MCF 10A (cell line): ENCODE data around the gene SPPL3. TPM values are rescaled to one million over a fixed set of nuclear protein-coding genes. Genes with fewer than 3 reads are reported as not detected.

Source experiments
- BruUV-seq: library from RNA; stranded (reverse); fragments of 400-500 nt; replicated peaks from 2 replicates; lab custom pipeline; 2021; lab: Mats Ljungman, UMichigan
- CTCF ChIA-PET: fragments of 300-600 bp; sonication (Branson Sonifier 250); formaldehyde crosslinking; extraction: SDS; loops from one replicate; lab custom pipeline; 2021; ENCODE audit warnings: antibody characterized with exemption, inconsistent platforms; lab: Yijun Ruan, JAX
- POLR2A ChIA-PET: fragments of 300-600, 350-650 bp; sonication (Branson Sonifier 250); formaldehyde crosslinking; extraction: SDS; loops from one replicate; lab custom pipeline; 2020; ENCODE audit warnings: antibody characterized with exemption, inconsistent platforms; lab: Yijun Ruan, JAX
- DNase-seq: peaks from one replicate; pipeline ENCODE4 v3.0.0-alpha.2; 2018; ENCODE audit not compliant: unreplicated experiment
- H3K27ac Mint-ChIP-seq: one replicate; pipeline ENCODE4 v1.8.0; 2022; ENCODE audit warnings: mild to moderate bottlenecking, low read depth, mixed read lengths; ENCODE audit not compliant: unreplicated experiment
- H3K27me3 Mint-ChIP-seq: one replicate; pipeline ENCODE4 v1.8.0; 2022; ENCODE audit warnings: mixed read lengths; ENCODE audit not compliant: insufficient read depth, unreplicated experiment
- H3K36me3 Mint-ChIP-seq: one replicate; pipeline ENCODE4 v1.8.0; 2022; ENCODE audit warnings: mild to moderate bottlenecking, moderate library complexity, mixed read lengths; ENCODE audit not compliant: insufficient read depth, unreplicated experiment
- H3K4me1 Mint-ChIP-seq: one replicate; pipeline ENCODE4 v1.8.0; 2022; ENCODE audit warnings: mixed read lengths; ENCODE audit not compliant: insufficient read depth, unreplicated experiment
- H3K4me3 Mint-ChIP-seq: one replicate; pipeline ENCODE4 v1.8.0; 2022; ENCODE audit warnings: mild to moderate bottlenecking, moderate library complexity, mixed read lengths; ENCODE audit not compliant: unreplicated experiment
- H3K9me3 Mint-ChIP-seq: one replicate; pipeline ENCODE4 v1.8.0; 2022; ENCODE audit warnings: mixed read lengths; ENCODE audit not compliant: unreplicated experiment
- CTCF ChIP-seq: fragments of 200-600 bp; IDR thresholded peaks from one replicate; pipeline ENCODE4 v1.8.0; 2022; ENCODE audit warnings: antibody characterized with exemption, mild to moderate bottlenecking; ENCODE audit not compliant: unreplicated experiment
- intact Hi-C: fragments of 100-400 bp; cut with micrococcal nuclease; formaldehyde crosslinking; loops from 2 replicates; pipeline ENCODE4 v1.14.1; 2022
- total RNA-seq: library from RNA; stranded (reverse); gene quantifications from 2 replicates; pipeline ENCODE4 v1.2.3, GENCODE V29; 2022

SPPL3 gene
- total RNA-seq, 1 experiment from 2014 or later: 32.6 TPM

GRCh38 chr12:120936197-120936596 lies 32.0 kb upstream of the SPPL3 start:
- Mint-ChIP-seq H3K4me3 (no peak overlapping the region), H3K36me3 (no peaks in the 10 kb centered on the region), H3K27me3 (no peaks in the 10 kb centered on the region), H3K4me1 (peaks cover 6% of the 10 kb centered on the region), H3K9me3 (no peaks in the 10 kb centered on the region), H3K27ac (no peak overlapping the region)
- POLR2A ChIA-PET: no interaction called here
- TF ChIP-seq CTCF: no peak
- no TSS peak for BruUV-seq
- no peak for DNase-seq
- intact Hi-C loops: no loop called here
- CTCF ChIA-PET: interaction anchor here (1.4 kb wide), 1 partner anchor 9 kb away, joined by 4 read pairs; no protein-coding TSS in a partner anchor

- no peak for DNase-seq
- no peak overlapping the region for H3K27ac Mint-ChIP-seq
- no peaks in the 10 kb centered on the region for H3K9me3 Mint-ChIP-seq
- peaks cover 6% of the 10 kb centered on the region for H3K4me1 Mint-ChIP-seq
- no peak overlapping the region for H3K4me3 Mint-ChIP-seq
- H3K27me3 Mint-ChIP-seq: no peaks in the 10 kb centered on the region
- no TSS peak for BruUV-seq
- intact Hi-C loops: no loop called here
- POLR2A ChIA-PET: no interaction called here
- TF ChIP-seq CTCF: no peak
- H3K36me3 Mint-ChIP-seq: no peaks in the 10 kb centered on the region
- CTCF ChIA-PET: interaction anchor here (0.6 to 1.9 kb wide), 2 partner anchors 38 to 759 kb away, joined by 4 to 5 read pairs; no protein-coding TSS in a partner anchor
Measured at GRCh38 chr12:120933786-120934185, 29.6 kb upstream of the SPPL3 start.

GRCh38 chr12:120932956-120933526 lies 28.9 kb upstream of the SPPL3 start:
- TF ChIP-seq CTCF: no peak
- Mint-ChIP-seq H3K27me3 (no peaks in the 10 kb centered on the region), H3K27ac (no peak overlapping the region), H3K9me3 (no peaks in the 10 kb centered on the region), H3K36me3 (no peaks in the 10 kb centered on the region), H3K4me3 (no peak overlapping the region), H3K4me1 (peaks cover 6% of the 10 kb centered on the region)
- CTCF ChIA-PET: interaction anchor here (0.6 to 1.9 kb wide), 2 partner anchors 39 to 760 kb away, joined by 4 to 5 read pairs; no protein-coding TSS in a partner anchor
- POLR2A ChIA-PET: no interaction called here
- no TSS peak for BruUV-seq
- no peak for DNase-seq
- intact Hi-C loops: no loop called here

- Mint-ChIP-seq H3K27ac (no peak overlapping the region), H3K4me3 (no peak overlapping the region), H3K9me3 (no peaks in the 10 kb centered on the region), H3K4me1 (peaks cover 2% of the 10 kb centered on the region), H3K36me3 (no peaks in the 10 kb centered on the region), H3K27me3 (no peaks in the 10 kb centered on the region)
- intact Hi-C loops: no loop called here
- ChIA-PET CTCF (interaction anchor here (0.6 kb wide), 1 partner anchor 266 kb away, joined by 3 read pairs; no protein-coding TSS in a partner anchor), POLR2A (no interaction called here)
- BruUV-seq: no TSS peak
- no peak for TF ChIP-seq CTCF
- no peak for DNase-seq
Measured at GRCh38 chr12:120932058-120932457, 27.9 kb upstream of the SPPL3 start.
